Measurements from ENCODE around the gene ALCAM.

- TF ChIP-seq POLR2A (IDR thresholded peaks at IDR 0.05): no peak
- no peak for TF ChIP-seq CTCF (IDR thresholded peaks at IDR 0.05)
- no peak for TF ChIP-seq POLR2AphosphoS5 (IDR thresholded peaks at IDR 0.05)
Measured at GRCh38 chr3:105394177-105394576, 27.5 kb downstream of the ALCAM start.
